GM12891 (cell line): Measurements from ENCODE around the gene CALN1.
"Not testable (repeated sequence)": the region's sequence is repeated elsewhere in the genome, so short reads cannot be mapped to it uniquely, and the experiment has no call there.

Experiments used
- DNase-seq: peaks from one replicate; pipeline ENCODE4 v3.0.0; 2011; ENCODE audit warnings: low spot score; ENCODE audit not compliant: insufficient read length
- FAIRE-seq: peaks from 2 replicates; lab custom pipeline; 2011; peaks lifted over from hg19 to GRCh38; lab: Jason Lieb, UNC
- PAX5 ChIP-seq: IDR thresholded peaks from 2 replicates; pipeline ENCODE4 v1.6.1; 2011; ENCODE audit warnings: low read length, moderate library complexity, mild to moderate bottlenecking; ENCODE audit not compliant: insufficient read depth, severe bottlenecking
- POLR2A ChIP-seq: IDR thresholded peaks from 2 replicates; pipeline ENCODE4 v1.6.1; 2011; ENCODE audit warnings: low read depth, low read length, control low read depth
- POLR2AphosphoS5 ChIP-seq: IDR thresholded peaks from 2 replicates; pipeline ENCODE4 v1.6.1; 2011; ENCODE audit warnings: low read depth, low read length, control low read depth
- POU2F2 ChIP-seq: IDR thresholded peaks from 2 replicates; pipeline ENCODE4 v1.6.1; 2011; ENCODE audit warnings: low read depth, mild to moderate bottlenecking, control low read depth, low read length, moderate library complexity
- SPI1 ChIP-seq: IDR thresholded peaks from 2 replicates; pipeline ENCODE4 v1.6.1; 2011; ENCODE audit warnings: low read depth, low read length, control low read depth
- TAF1 ChIP-seq: IDR thresholded peaks from 2 replicates; pipeline ENCODE4 v1.6.1; 2011; ENCODE audit warnings: low read depth, low read length, control low read depth

Gene CALN1

DNA sequence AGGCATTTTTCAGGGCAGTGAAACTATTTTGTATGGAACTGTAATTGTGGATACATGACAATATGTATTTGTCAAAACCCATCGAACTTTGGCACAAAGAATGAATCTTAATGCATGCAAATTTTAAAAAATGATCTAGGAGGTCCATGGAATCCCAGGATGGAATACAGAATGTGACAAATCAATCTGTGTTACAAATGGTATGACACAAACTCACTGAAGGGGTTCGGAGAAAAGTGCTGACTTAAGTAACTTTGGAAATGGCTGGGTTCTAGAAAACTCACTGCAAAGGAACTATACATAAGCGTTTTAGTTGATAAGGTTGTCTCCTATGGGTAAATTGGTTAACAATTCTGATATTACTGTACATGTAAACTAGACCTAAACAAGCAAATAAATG lies 26.0 kb downstream of the CALN1 start:
- DNase-seq, result no peak
- no peak for FAIRE-seq
- TF ChIP-seq POU2F2 (no peak), TAF1 (no peak), POLR2A (no peak), PAX5 (no peak), POLR2AphosphoS5 (no peak), SPI1 (no peak)

DNA sequence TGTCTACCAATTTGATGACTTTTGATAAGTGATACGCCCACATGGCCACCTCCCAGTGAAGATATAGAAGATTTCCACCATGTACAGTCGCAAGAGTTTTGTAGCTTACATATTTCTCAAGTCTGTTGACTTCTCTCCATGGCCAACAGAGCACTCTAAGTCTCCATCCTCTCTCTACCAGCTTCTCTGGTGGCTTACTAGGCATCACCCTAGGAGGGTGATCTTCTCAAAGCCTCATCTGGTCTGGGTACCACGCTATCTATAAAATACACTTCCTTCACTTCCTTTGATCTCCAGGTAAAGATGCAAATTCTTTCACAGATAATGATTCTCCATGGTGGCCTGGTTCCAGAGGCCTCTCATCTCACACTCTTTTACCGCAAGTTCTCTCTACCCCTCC lies 49.9 kb downstream of the CALN1 start:
- TF ChIP-seq SPI1 (no peak), POLR2AphosphoS5 (no peak), TAF1 (no peak), POLR2A (no peak), POU2F2 (no peak), PAX5 (no peak)
- FAIRE-seq, result no peak
- DNase-seq, result no peak

- TF ChIP-seq POU2F2 (no peak), POLR2AphosphoS5 (no peak), SPI1 (no peak), PAX5 (no peak), POLR2A (no peak), TAF1 (no peak)
- DNase-seq (no peak), FAIRE-seq (no peak)
Measured at GRCh38 chr7:72345208-72345727, 66.9 kb downstream of the CALN1 start.

GRCh38 chr7:72343991-72344390 lies 68.1 kb downstream of the CALN1 start:
- DNase-seq (no peak), FAIRE-seq (no peak)
- TF ChIP-seq TAF1, result no peak
- no peak for TF ChIP-seq POU2F2
- no peak for TF ChIP-seq POLR2AphosphoS5
- no peak for TF ChIP-seq POLR2A
- no peak for TF ChIP-seq SPI1

- not testable (repeated sequence) for FAIRE-seq, DNase-seq
Measured at GRCh38 chr7:72343354-72343753, 68.8 kb downstream of the CALN1 start.

- no peak for TF ChIP-seq TAF1
- DNase-seq (no peak), FAIRE-seq (no peak)
Measured at GRCh38 chr7:72337390-72338167, 74.6 kb downstream of the CALN1 start.

DNA sequence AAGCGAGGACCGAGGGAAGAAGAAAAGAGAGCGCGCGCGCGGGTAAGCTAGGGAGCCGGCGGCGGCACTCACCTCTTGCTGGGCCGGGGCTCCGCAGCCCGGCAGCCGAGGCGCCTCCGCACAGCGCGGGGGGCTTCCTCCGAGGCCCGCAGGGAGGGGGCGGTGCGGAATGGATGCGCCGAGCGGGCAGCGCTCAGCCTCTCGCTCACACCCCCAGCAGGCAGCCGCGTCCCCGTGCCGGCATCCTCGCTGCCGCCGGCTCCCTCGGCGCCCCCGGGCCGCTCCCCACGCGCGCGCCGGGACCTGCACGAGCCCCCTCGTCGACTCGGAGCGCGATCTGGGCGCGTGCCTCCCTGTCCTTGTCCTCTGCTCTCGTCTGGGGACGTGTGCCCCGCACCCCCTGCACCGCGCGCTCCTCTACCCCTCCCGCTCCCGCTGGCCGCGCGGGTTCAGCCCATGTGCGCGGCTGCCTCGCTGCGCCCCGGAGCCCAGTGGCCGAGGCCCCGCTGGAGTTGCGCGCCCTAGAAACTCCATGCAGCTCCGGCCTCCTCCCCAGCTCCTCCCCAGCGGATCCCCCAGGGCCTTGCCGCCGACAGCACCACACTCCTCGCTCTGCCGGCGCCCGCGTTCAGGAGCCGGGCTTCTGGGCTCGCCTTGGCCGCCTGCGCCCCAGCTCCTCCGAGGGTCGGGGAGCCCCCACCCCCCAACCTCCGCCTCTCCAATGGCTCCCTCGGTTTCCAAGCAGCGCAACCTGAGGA lies 75.3 kb downstream of the CALN1 start:
- TF ChIP-seq SPI1 (no peak), POLR2AphosphoS5 (no peak), PAX5 (no peak), POU2F2 (no peak), POLR2A (no peak), TAF1 (no peak)
- no peak for FAIRE-seq
- no peak for DNase-seq

DNA sequence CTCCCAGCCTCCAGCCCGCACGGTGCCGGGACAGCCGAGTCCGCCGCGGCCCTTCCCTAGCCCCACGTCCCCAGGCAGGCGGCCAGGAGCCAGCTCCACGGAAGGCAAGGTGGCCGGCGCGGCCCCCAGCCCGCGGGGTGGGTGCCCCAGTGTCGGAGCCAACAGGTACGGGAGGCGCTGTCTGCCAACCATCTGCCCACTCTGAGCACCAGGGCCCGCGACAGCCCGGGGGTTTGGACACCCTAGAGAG lies 75.8 kb downstream of the CALN1 start:
- TF ChIP-seq POLR2A (no peak), TAF1 (no peak), PAX5 (no peak), POLR2AphosphoS5 (no peak), SPI1 (no peak), POU2F2 (no peak)
- FAIRE-seq (no peak), DNase-seq (no peak)

DNA sequence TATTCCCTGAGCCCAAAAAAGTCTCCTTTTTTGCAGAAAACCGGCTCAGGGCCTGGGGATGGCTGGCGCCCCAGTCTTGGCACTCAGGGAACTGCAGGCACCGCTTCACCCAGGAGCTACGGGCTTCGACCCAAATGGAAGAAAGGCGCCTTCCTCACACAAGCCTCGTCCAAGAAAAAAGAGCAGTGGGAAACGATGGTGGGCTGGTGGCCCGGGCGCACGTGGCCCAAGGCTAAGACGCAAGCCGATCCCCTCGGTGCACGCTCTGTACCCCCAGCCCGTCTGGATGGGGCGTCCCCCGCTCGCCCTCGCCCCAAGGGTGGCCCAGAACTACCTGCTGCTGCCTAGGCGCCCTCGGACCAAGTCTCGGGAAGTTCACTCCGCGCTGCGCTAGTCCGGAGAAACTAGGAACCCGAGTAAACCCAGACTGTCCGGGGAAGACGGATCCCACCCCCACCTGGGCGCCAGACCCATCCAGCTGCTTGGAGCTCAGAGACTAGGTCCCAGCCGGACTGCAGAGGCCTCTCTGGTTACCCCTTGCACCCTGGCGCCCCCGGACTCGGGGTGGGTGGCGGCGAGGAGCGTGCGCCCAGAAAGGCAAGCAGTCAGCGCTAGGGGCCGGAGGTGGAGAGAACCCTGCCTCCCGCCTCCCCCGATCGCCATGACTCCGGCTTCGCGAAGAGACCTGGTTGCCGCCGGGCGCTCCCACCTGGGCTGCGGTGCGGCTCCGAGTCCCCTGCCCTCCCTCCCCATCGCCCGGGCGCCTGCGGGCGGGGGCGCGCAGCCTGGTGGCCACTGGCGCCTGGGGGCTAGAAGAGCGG lies 76.4 kb downstream of the CALN1 start:
- FAIRE-seq (no peak), DNase-seq (no peak)
- TF ChIP-seq SPI1 (no peak), POU2F2 (no peak), TAF1 (no peak), PAX5 (no peak), POLR2AphosphoS5 (no peak), POLR2A (no peak)
